IMR-90 (cell line): Measurements from ENCODE around the gene ERICH6. TPM values are rescaled to one million over a fixed set of nuclear protein-coding genes. Genes with fewer than 3 reads are reported as not detected.

Experiments used
- ATAC-seq: fragments of 200-7000 bp; cut with Tn5 transposase; 2 replicates; pipeline ENCODE4 v1.9.1; 2020; ENCODE audit warnings: low read depth, mild to moderate bottlenecking, moderate library complexity
- BruUV-seq: library from RNA; stranded (reverse); fragments of 400-500 nt; replicated peaks from 2 replicates; lab custom pipeline; 2021; lab: Mats Ljungman, UMichigan
- CTCF ChIA-PET: fragments of 300-600 bp; formaldehyde crosslinking; extraction: SDS; loops from one replicate; lab custom pipeline; 2021; ENCODE audit warnings: antibody characterized with exemption; lab: Yijun Ruan, JAX
- POLR2A ChIA-PET: fragments of 300-600 bp; sonication (Branson Sonifier 250); formaldehyde crosslinking; loops from one replicate; lab custom pipeline; 2022; ENCODE audit warnings: antibody characterized with exemption; ENCODE audit not compliant: unreplicated experiment; lab: Charles Lee
- DNase-seq: peaks from one replicate; pipeline ENCODE4 v3.0.0; 2013
- H2AFZ ChIP-seq: replicated peaks from 2 replicates; pipeline ENCODE3; 2013; ENCODE audit warnings: low read length, mild to moderate bottlenecking; ENCODE audit not compliant: poor library complexity
- H2AK5ac ChIP-seq: 2 replicates; pipeline ENCODE4 v1.6.1; 2013; ENCODE audit warnings: low read depth, low read length, inconsistent platforms
- H2AK9ac ChIP-seq: replicated peaks from 2 replicates; pipeline ENCODE3; 2013; ENCODE audit warnings: mild to moderate bottlenecking, low read depth, low read length, moderate library complexity; ENCODE audit not compliant: poor library complexity
- H2BK120ac ChIP-seq: 2 replicates; pipeline ENCODE4 v1.6.1; 2013; ENCODE audit warnings: low read depth, low read length, inconsistent platforms
- H2BK15ac ChIP-seq: 3 replicates; pipeline ENCODE4 v1.6.1; 2013; ENCODE audit warnings: low read depth, low read length, inconsistent platforms
- H2BK20ac ChIP-seq: 2 replicates; pipeline ENCODE4 v1.6.1; 2013; ENCODE audit warnings: low read depth, mild to moderate bottlenecking, inconsistent platforms, low read length, moderate library complexity
- H2BK5ac ChIP-seq: 2 replicates; pipeline ENCODE4 v1.6.1; 2013; ENCODE audit warnings: mild to moderate bottlenecking, low read depth, low read length, inconsistent platforms; ENCODE audit not compliant: poor library complexity, severe bottlenecking
- H3K14ac ChIP-seq: replicated peaks from 2 replicates; pipeline ENCODE4 v1.6.1; 2013; ENCODE audit warnings: low read depth, low read length, inconsistent platforms
- H3K18ac ChIP-seq: 2 replicates; pipeline ENCODE4 v1.6.1; 2013; ENCODE audit warnings: low read depth, low read length, control low read depth
- H3K23ac ChIP-seq: 2 replicates; pipeline ENCODE4 v1.6.1; 2013; ENCODE audit warnings: low read depth, low read length, inconsistent platforms
- H3K27ac ChIP-seq: 2 replicates; pipeline ENCODE4 v1.5.1; 2013; ENCODE audit warnings: mild to moderate bottlenecking, control low read depth, low read length; ENCODE audit not compliant: insufficient read depth
- H3K27me3 ChIP-seq: 2 replicates; pipeline ENCODE4 v1.6.1; 2013; ENCODE audit warnings: low read length; ENCODE audit not compliant: control insufficient read depth, insufficient read depth
- H3K36me3 ChIP-seq: 2 replicates; pipeline ENCODE4 v1.6.1; 2013; ENCODE audit warnings: low read length, mixed read lengths; ENCODE audit not compliant: control insufficient read depth, insufficient read depth
- H3K4ac ChIP-seq: 2 replicates; pipeline ENCODE4 v1.6.1; 2013; ENCODE audit warnings: low read depth, low read length, inconsistent platforms
- H3K4me1 ChIP-seq: 2 replicates; pipeline ENCODE4 v1.6.1; 2013; ENCODE audit warnings: low read length, mixed read lengths; ENCODE audit not compliant: control insufficient read depth, insufficient read depth
- H3K4me2 ChIP-seq: 2 replicates; pipeline ENCODE4 v1.6.1; 2013; ENCODE audit warnings: low read depth, mild to moderate bottlenecking, control low read depth, low read length, moderate library complexity
- H3K4me3 ChIP-seq: 2 replicates; pipeline ENCODE4 v1.5.1; 2013; ENCODE audit warnings: low read depth, mild to moderate bottlenecking, control low read depth, low read length, moderate library complexity; ENCODE audit not compliant: insufficient read depth
- H3K56ac ChIP-seq: 2 replicates; pipeline ENCODE4 v1.6.1; 2013; ENCODE audit warnings: low read length, inconsistent platforms; ENCODE audit not compliant: insufficient read depth; ENCODE audit errors: extremely low read depth
- H3K79me1 ChIP-seq, 2 experiments: 2 replicates each; pipeline ENCODE4 v1.6.1; 2013; ENCODE audit warnings: low read length in 2 of 2, inconsistent platforms in 1 of 2, low read depth in 1 of 2
- H3K9ac ChIP-seq: 2 replicates; pipeline ENCODE4 v1.6.1; 2013; ENCODE audit warnings: low read depth, low read length, control low read depth
- H3K9me1 ChIP-seq: 2 replicates; pipeline ENCODE4 v1.6.1; 2013; ENCODE audit warnings: low read length, inconsistent platforms; ENCODE audit not compliant: insufficient read depth
- H3K9me3 ChIP-seq: 2 replicates; pipeline ENCODE4 v1.6.1; 2013; ENCODE audit warnings: low read length; ENCODE audit not compliant: control insufficient read depth, insufficient read depth
- H4K20me1 ChIP-seq: 2 replicates; pipeline ENCODE4 v1.6.1; 2013; ENCODE audit warnings: low read length, inconsistent platforms; ENCODE audit not compliant: insufficient read depth
- H4K5ac ChIP-seq: 2 replicates; pipeline ENCODE4 v1.6.1; 2013; ENCODE audit warnings: mild to moderate bottlenecking, low read depth, low read length, control low read depth
- H4K8ac ChIP-seq, 2 experiments: 2 replicates each; pipeline ENCODE4 v1.6.1; 2013; ENCODE audit warnings: low read depth in 2 of 2, low read length in 2 of 2, control low read depth in 1 of 2, inconsistent platforms in 1 of 2
- H4K91ac ChIP-seq: 2 replicates; pipeline ENCODE4 v1.6.1; 2013; ENCODE audit warnings: low read depth, low read length, inconsistent platforms; ENCODE audit not compliant: insufficient read depth
- MAFK ChIP-seq: IDR thresholded peaks from 2 replicates; pipeline ENCODE4 v1.6.1; 2012; ENCODE audit warnings: low read depth, low read length, improper control_type of control experiment
- MAZ ChIP-seq: IDR thresholded peaks from 2 replicates; pipeline ENCODE4 v1.6.1; 2012; ENCODE audit warnings: low read depth, mild to moderate bottlenecking, low read length, improper control_type of control experiment, moderate library complexity, borderline replicate concordance
- NFE2L2 ChIP-seq: fragments of 150-350 bp; IDR thresholded peaks from 2 replicates; pipeline ENCODE4 v1.6.1; 2016; ENCODE audit warnings: low read depth, mild to moderate bottlenecking, low read length
- RAD21 ChIP-seq: IDR thresholded peaks from 2 replicates; pipeline ENCODE4 v1.6.1; 2012; ENCODE audit warnings: low read length, improper control_type of control experiment
- USF2 ChIP-seq: fragments of 150-350 bp; IDR thresholded peaks from 2 replicates; pipeline ENCODE4 v1.6.1; 2017; ENCODE audit warnings: mild to moderate bottlenecking, antibody characterized with exemption, low read length, low read depth
- WGBS, 2 experiments: methylation state at CpG; one replicate each; pipeline versions ENCODE4 v1.1.5 to v1.1.7; 2013; ENCODE audit warnings: missing lambda C conversion rate in 2 of 2; ENCODE audit not compliant: insufficient read length in 1 of 2; ENCODE audit errors: extremely low coverage in 2 of 2; 5-methylcytosine and 5-hydroxymethylcytosine counted together
- dilution Hi-C: fragments of 300-500 bp; cut with HindIII; formaldehyde crosslinking; loops from one replicate; pipeline ENCODE4 v1.14.3; 2018; ENCODE audit warnings: low sequenced_read_pairs; ENCODE audit not compliant: unreplicated experiment
- in situ Hi-C: fragments of 300-500 bp; cut with MboI; formaldehyde crosslinking; loops from 3 replicates; pipeline ENCODE4 v1.14.3; 2019; ENCODE audit warnings: low sequenced_read_pairs, inconsistent platforms, mixed read lengths
- intact Hi-C: fragments of 100-400 bp; cut with micrococcal nuclease; formaldehyde crosslinking; loops from 2 replicates; pipeline ENCODE4 v1.10.0; 2022
- polyA plus RNA-seq, 3 experiments: library from polyadenylated mRNA; depleted of rRNA; stranded (reverse); fragments of >200 nt; gene quantifications; 2 replicates each; pipeline ENCODE4 v1.2.3, GENCODE V29; 2012; ENCODE audit warnings: low replicate concordance in 1 of 3
- total RNA-seq: library from RNA; depleted of rRNA; stranded (reverse); fragments of >200 nt; gene quantifications from 2 replicates; pipeline ENCODE4 v1.2.3, GENCODE V29; 2012

Gene ERICH6
- total and polyA plus RNA-seq, 2 of the 4 experiments (the other 2 are of a cell fraction) = under 0.01 TPM; not detected in 1

DNA sequence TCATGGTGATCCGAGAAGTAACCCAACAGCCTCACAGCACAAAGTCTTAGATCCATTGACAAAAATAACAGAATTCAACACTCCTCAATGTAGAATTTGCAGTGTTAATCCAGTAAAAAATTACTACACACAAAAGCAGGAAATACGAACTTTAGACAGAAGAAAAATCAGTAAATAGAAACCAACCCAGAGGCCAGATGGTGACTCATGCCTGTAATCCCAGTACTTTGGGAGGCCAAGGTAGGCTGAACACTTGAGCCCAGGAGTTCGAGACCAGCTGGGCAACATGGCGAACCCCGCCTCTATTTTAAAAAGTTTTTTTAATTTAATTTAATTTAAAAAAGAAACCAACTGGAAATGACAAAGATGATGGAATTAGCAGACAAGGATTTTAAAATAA, 64.5 kb downstream of the ERICH6 start:
- dilution Hi-C loops (no loop called here), intact Hi-C loops (no loop called here), in situ Hi-C loops (no loop called here)
- Histone ChIP-seq H3K56ac (no peak overlapping the region), H3K9me3 (no peaks in the 10 kb centered on the region), H3K4me2 (no peak overlapping the region), H4K20me1 (no peaks in the 10 kb centered on the region), H4K8ac (no peak overlapping the region), H2BK5ac (no peak overlapping the region), H3K4me1 (peaks cover 2% of the 10 kb centered on the region; the same call in 1 of the 2 replicates), H3K9me1 (no peaks in the 10 kb centered on the region), H2BK20ac (no peak overlapping the region), H3K4ac (no peak overlapping the region), H3K27me3 (no peaks in the 10 kb centered on the region), H3K23ac (no peak overlapping the region), H3K79me1 (no peaks in the 10 kb centered on the region), H4K5ac (no peak overlapping the region), H2BK120ac (no peak overlapping the region), H3K4me3 (no peak overlapping the region), H3K14ac (no peak overlapping the region), H2AFZ (no peak overlapping the region), H3K36me3 (no peaks in the 10 kb centered on the region), H2AK5ac (no peak overlapping the region), H3K27ac (no peak overlapping the region), H4K91ac (no peak overlapping the region), H3K18ac (no peak overlapping the region), H2AK9ac (no peak overlapping the region), H2BK15ac (no peak overlapping the region), H3K9ac (no peak overlapping the region)
- CTCF ChIA-PET = no interaction called here
- BruUV-seq = no TSS peak
- TF ChIP-seq MAZ (no peak), USF2 (no peak), RAD21 (no peak), NFE2L2 (no peak), MAFK (no peak)
- DNase-seq = peak; percentile 24
- no CpG with 5 or more reads among the region's 5 CpGs for WGBS, 2 experiments
- POLR2A ChIA-PET = no interaction called here
- no peak for ATAC-seq
